K562 (cell line): ENCODE measurements around the gene WLS. TPM values are rescaled to one million over a fixed set of nuclear protein-coding genes. Genes with fewer than 3 reads are reported as not detected.

ENCODE experiments used
- ATAC-seq: fragments of 200-7000 bp; cut with Tn5 transposase; 3 replicates; pipeline ENCODE4 v1.9.1; 2020; ENCODE audit warnings: moderate library complexity
- BruUV-seq: library from RNA; stranded (reverse); fragments of 400-500 nt; replicated peaks from 2 replicates; lab custom pipeline; 2021; lab: Mats Ljungman, UMichigan
- CTCF ChIA-PET: fragments of 300-600 bp; formaldehyde crosslinking; extraction: SDS; loops from one replicate; lab custom pipeline; 2021; ENCODE audit warnings: low intra/inter-chr PET ratio; lab: Yijun Ruan, JAX
- POLR2A ChIA-PET: fragments of 300-600, 350-650 bp; sonication (Branson Sonifier 250); formaldehyde crosslinking; extraction: SDS; loops from one replicate; lab custom pipeline; 2021; ENCODE audit warnings: antibody characterized with exemption, inconsistent platforms; lab: Yijun Ruan, JAX
- DNase-seq, 4 experiments: peaks; one replicate each; pipeline versions ENCODE4 v3.0.0 to v3.0.0-alpha.2; 2011 to 2018; ENCODE audit warnings: low spot score in 3 of 4, mixed read lengths in 3 of 4; ENCODE audit errors: extremely low read depth in 1 of 4
- FAIRE-seq: peaks from 2 replicates; lab custom pipeline; 2011; peaks lifted over from hg19 to GRCh38; lab: Jason Lieb, UNC
- H2AFZ ChIP-seq: 2 replicates; pipeline ENCODE4 v1.6.0; 2011; ENCODE audit warnings: low read depth, low read length, control low read depth, inconsistent platforms
- H3K27ac ChIP-seq: fragments of 200-600 bp; 3 replicates; pipeline ENCODE4 v1.8.0; 2011; ENCODE audit warnings: low read depth, mild to moderate bottlenecking, control low read depth, inconsistent platforms, low read length, moderate library complexity, mixed read lengths; ENCODE audit errors: extremely low read depth
- H3K27me3 ChIP-seq, 2 experiments: fragments of 300-600 bp in 1 of 2; 2 replicates in 1 of 2; 3 replicates in 1 of 2; pipeline versions ENCODE4 v1.6.0 to v1.8.0; 2011; ENCODE audit warnings: inconsistent platforms in 2 of 2, low read length in 2 of 2, mild to moderate bottlenecking in 1 of 2, mixed read lengths in 1 of 2, moderate library complexity in 1 of 2; ENCODE audit not compliant: control insufficient read depth in 2 of 2, insufficient read depth in 2 of 2
- H3K36me3 ChIP-seq: fragments of 300-600 bp; 3 replicates; pipeline ENCODE4 v1.8.0; 2011; ENCODE audit warnings: mild to moderate bottlenecking, low read length, inconsistent platforms; ENCODE audit not compliant: control insufficient read depth, insufficient read depth
- H3K4me1 ChIP-seq, 2 experiments: fragments of 200-600 bp in 1 of 2; replicated peaks in 1 of 2; 2 replicates in 1 of 2; 3 replicates in 1 of 2; pipeline versions ENCODE4 v1.5.1 to v1.8.0; 2011; ENCODE audit warnings: inconsistent platforms in 2 of 2, low read length in 2 of 2, mild to moderate bottlenecking in 1 of 2, mixed read lengths in 1 of 2, moderate library complexity in 1 of 2; ENCODE audit not compliant: control insufficient read depth in 2 of 2, insufficient read depth in 2 of 2
- H3K4me2 ChIP-seq: 2 replicates; pipeline ENCODE4 v1.6.1; 2011; ENCODE audit warnings: low read length, control low read depth, inconsistent platforms, mixed read lengths; ENCODE audit not compliant: insufficient read depth
- H3K4me3 ChIP-seq: fragments of 200-600 bp; sonication (generic), shearing (Covaris generic); 2 replicates; pipeline ENCODE4 v1.5.1; 2016; ENCODE audit warnings: control low read depth, inconsistent platforms
- H3K79me2 ChIP-seq: fragments of 200-600 bp; 3 replicates; pipeline ENCODE4 v1.8.0; 2011; ENCODE audit warnings: low read length, inconsistent platforms; ENCODE audit not compliant: control insufficient read depth, insufficient read depth
- H3K9ac ChIP-seq, 2 experiments: 2 replicates each; pipeline versions ENCODE4 v1.6.0 to v1.6.1; 2011; ENCODE audit warnings: low read depth in 2 of 2, low read length in 2 of 2, control low read depth in 1 of 2, inconsistent platforms in 1 of 2, mild to moderate bottlenecking in 1 of 2, mixed read lengths in 1 of 2; ENCODE audit not compliant: insufficient read depth in 1 of 2
- H3K9me1 ChIP-seq: one replicate; pipeline ENCODE4 v1.6.0; 2011; ENCODE audit warnings: inconsistent platforms, mild to moderate bottlenecking, low read length, moderate library complexity; ENCODE audit not compliant: control insufficient read depth, insufficient read depth
- H3K9me3 ChIP-seq: replicated peaks from 2 replicates; pipeline ENCODE4 v1.5.1; 2011; ENCODE audit warnings: low read depth, low read length, inconsistent platforms; ENCODE audit not compliant: control insufficient read depth, insufficient read depth
- H4K20me1 ChIP-seq: replicated peaks from 2 replicates; pipeline ENCODE4 v1.6.1; 2011; ENCODE audit warnings: low read length, inconsistent platforms, mixed read lengths; ENCODE audit not compliant: control insufficient read depth, insufficient read depth
- GATA2 ChIP-seq: sonication (generic); formaldehyde crosslinking; IDR thresholded peaks from 2 replicates; pipeline ENCODE4 v1.4.0; 2020; ENCODE audit warnings: mild to moderate bottlenecking, missing genetic modification reagents
- MYBL2 ChIP-seq, 2 experiments: fragments of 450-650 bp in 1 of 2; sonication (generic) in 1 of 2; formaldehyde crosslinking in 1 of 2; IDR thresholded peaks; 2 replicates each; pipeline versions ENCODE4 v1.6.1 to v1.8.1; 2017 to 2022; ENCODE audit warnings: borderline replicate concordance in 1 of 2, inconsistent platforms in 1 of 2, low read depth in 1 of 2, mild to moderate bottlenecking in 1 of 2, missing genetic modification reagents in 1 of 2, moderate library complexity in 1 of 2
- MYNN ChIP-seq, 2 experiments: sonication (generic); formaldehyde crosslinking in 1 of 2; IDR thresholded peaks; 2 replicates each; pipeline versions ENCODE4 v1.5.0 to v1.6.1; 2016 to 2020; ENCODE audit warnings: antibody characterized with exemption in 1 of 2, missing genetic modification reagents in 1 of 2
- SLC30A9 ChIP-seq: fragments of 250-450 bp; sonication (Bioruptor Pico); IDR thresholded peaks from 2 replicates; pipeline ENCODE4 v1.8.0; 2022; ENCODE audit warnings: mild to moderate bottlenecking, moderate library complexity
- WHSC1 ChIP-seq: IDR thresholded peaks from one replicate; pipeline ENCODE4 v1.6.1; 2012; ENCODE audit warnings: low read length, control low read depth, inconsistent platforms
- WGBS: fragments of 100-300 bp; shearing (Covaris generic); methylation state at CpG from one replicate; pipeline ENCODE4 v1.1.6; 2016; ENCODE audit warnings: low coverage, mixed read lengths; ENCODE audit not compliant: insufficient coverage; ENCODE audit errors: missing lambda C conversion rate; 5-methylcytosine and 5-hydroxymethylcytosine counted together
- in situ Hi-C: fragments of 300-500 bp; cut with MboI; formaldehyde crosslinking; loops from 4 replicates; pipeline ENCODE4 v1.15.0; 2018; ENCODE audit warnings: inconsistent platforms, mixed read lengths
- intact Hi-C: fragments of 100-400 bp; cut with micrococcal nuclease; formaldehyde crosslinking; loops from 2 replicates; pipeline ENCODE4 v1.14.2; 2022
- polyA plus RNA-seq, 8 experiments: library from polyadenylated mRNA; depleted of rRNA in 4 of 8; stranded (reverse) in 5 of 8; unstranded in 3 of 8; fragments of >200 nt; fragmentation: Nextera tagmentation in 2 of 8; fragmentation: Illumina TruSeq in 1 of 8; extraction: Ambion mirVana in 2 of 8; extraction: Trizol in 1 of 8; gene quantifications; 2 replicates each; pipeline versions ENCODE4 v1.2.1 to v1.2.3, GENCODE V29; 2011 to 2014; ENCODE audit warnings: inconsistent platforms in 1 of 8, missing spikeins in 1 of 8
- total RNA-seq, 7 experiments: library from RNA; depleted of rRNA in 6 of 7; stranded (reverse); fragments of >200 nt in 6 of 7; fragmentation: Illumina TruSeq in 2 of 7; extraction: Trizol in 2 of 7; gene quantifications; 2 replicates each; pipeline versions ENCODE4 v1.2.1 to v1.2.3, GENCODE V29; 2011 to 2021; ENCODE audit warnings: low replicate concordance in 1 of 7
- TF ChIP-seq, protein P1 (sequence below): sonication (generic); formaldehyde crosslinking; IDR thresholded peaks from 2 replicates; pipeline ENCODE4 v1.5.0; 2020; ENCODE audit warnings: missing genetic modification reagents

WLS gene
- total and polyA plus RNA-seq, 9 of the 15 experiments (the other 6 are each of a cell fraction or from before 2014, with no cell fraction given), result 0.47 TPM; not detected in 8

DNA sequence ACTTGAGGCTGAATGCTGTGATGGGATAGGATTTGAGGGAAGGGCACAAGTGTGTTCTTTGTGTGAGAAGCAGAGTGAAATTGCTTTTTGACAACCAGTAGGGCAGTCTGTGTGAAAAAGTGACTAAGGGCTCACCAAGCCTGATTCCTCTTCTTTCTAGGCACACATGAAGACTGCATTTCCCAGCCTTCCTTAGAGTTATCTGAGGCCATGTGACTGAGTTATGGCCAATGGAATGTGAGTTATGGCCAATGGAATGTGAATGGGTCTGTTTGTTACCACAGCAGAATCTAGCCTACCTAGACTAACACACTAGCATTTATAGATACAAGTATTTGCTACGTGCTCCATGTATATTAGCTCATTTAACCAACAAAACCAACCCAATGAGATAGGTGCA, 146.6 kb downstream of the WLS start:
- TF ChIP-seq WHSC1 (no peak), SLC30A9 (CRISPR knock-in tag) (no peak), MYNN (IDR thresholded peaks at IDR 0.05) (no peak), MYNN (CRISPR knock-in tag; IDR thresholded peaks at IDR 0.05) (no peak), GATA2 (CRISPR knock-in tag) (no peak), MYBL2 (IDR thresholded peaks at IDR 0.05; ENCODE audit: low read depth) (no peak), MYBL2 (CRISPR knock-in tag; IDR thresholded peaks at IDR 0.05; ENCODE audit: borderline replicate concordance) (no peak)
- TF ChIP-seq, protein P1, sequence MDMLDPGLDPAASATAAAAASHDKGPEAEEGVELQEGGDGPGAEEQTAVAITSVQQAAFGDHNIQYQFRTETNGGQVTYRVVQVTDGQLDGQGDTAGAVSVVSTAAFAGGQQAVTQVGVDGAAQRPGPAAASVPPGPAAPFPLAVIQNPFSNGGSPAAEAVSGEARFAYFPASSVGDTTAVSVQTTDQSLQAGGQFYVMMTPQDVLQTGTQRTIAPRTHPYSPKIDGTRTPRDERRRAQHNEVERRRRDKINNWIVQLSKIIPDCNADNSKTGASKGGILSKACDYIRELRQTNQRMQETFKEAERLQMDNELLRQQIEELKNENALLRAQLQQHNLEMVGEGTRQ (CRISPR knock-in tag), result peak; percentile 54; the same call in 1 of the 2 replicates
- Histone ChIP-seq H4K20me1 (no peaks in the 10 kb centered on the region), H3K4me1 (no peaks in the 10 kb centered on the region), H3K9ac (no peak overlapping the region), H3K4me2 (no peak overlapping the region), H3K9me3 (no peaks in the 10 kb centered on the region), H3K4me3 (no peak overlapping the region), H3K79me2 (no peaks in the 10 kb centered on the region), H3K27me3 (no peaks in the 10 kb centered on the region), H3K27ac (no peak overlapping the region), H3K36me3 (no peaks in the 10 kb centered on the region), H2AFZ (no peak overlapping the region), H3K9me1 (no peaks in the 10 kb centered on the region)
- intact Hi-C loops, result no loop called here
- WGBS, result 0% methylated on average over 1 of the region's 1 CpG
- BruUV-seq, result no TSS peak
- DNase-seq, result no peak
- ChIA-PET POLR2A (no interaction called here), CTCF (no interaction called here)
- no peak for ATAC-seq
- FAIRE-seq, result no peak
- in situ Hi-C loops, result no loop called here
